H1 (cell line): ENCODE measurements around the gene RNASEL. TPM values are rescaled to one million over a fixed set of nuclear protein-coding genes. Genes with fewer than 3 reads are reported as not detected.

Source experiments
- BACH1 ChIP-seq: IDR thresholded peaks from 2 replicates; pipeline ENCODE4 v1.6.1; 2012; ENCODE audit warnings: low read length, improper control_type of control experiment
- CHD1 ChIP-seq: IDR thresholded peaks from 2 replicates; pipeline ENCODE4 v1.6.1; 2012; ENCODE audit warnings: low read depth, low read length, improper control_type of control experiment
- SIRT6 ChIP-seq: IDR thresholded peaks from one replicate; pipeline ENCODE4 v1.7.1; 2012; ENCODE audit warnings: low read length, inconsistent platforms
- TAF7 ChIP-seq: optimal IDR thresholded peaks from 2 replicates; pipeline ENCODE3; 2011; ENCODE audit warnings: low read depth, mild to moderate bottlenecking, inconsistent platforms, low read length, moderate library complexity, borderline replicate concordance
- polyA plus RNA-seq, 7 experiments: library from polyadenylated mRNA; depleted of rRNA in 3 of 7; stranded (reverse) in 5 of 7; unstranded in 2 of 7; fragments of >200 nt in 5 of 7; fragments of 200-250 nt in 2 of 7; gene quantifications; 1 replicate in 5 of 7; 2 replicates in 1 of 7; 4 replicates in 1 of 7; pipeline versions ENCODE4 v1.2.1 to v1.2.3, GENCODE V29; 2011 to 2013; ENCODE audit warnings: missing spikeins in 2 of 7, mixed read lengths in 2 of 7
- total RNA-seq: library from RNA; stranded (reverse); fragmentation: NEBNext Ultra II Directional; extraction: Animal tissue kit (Norgen Biotek cat#: 25700); gene quantifications from 2 replicates; pipeline ENCODE4 v1.2.1, GENCODE V29; 2021
- TF ChIP-seq, protein P1 (sequence below): fragments of 300-600 bp; sonication (generic); IDR thresholded peaks from 2 replicates; pipeline ENCODE4 v1.7.1; 2012; ENCODE audit warnings: low read length, moderate library complexity, mild to moderate bottlenecking, inconsistent platforms; ENCODE audit not compliant: insufficient replicate concordance
- TF ChIP-seq, protein P2 (sequence below): IDR thresholded peaks from 2 replicates; pipeline ENCODE4 v1.6.1; 2011; ENCODE audit warnings: low read length, improper control_type of control experiment
- TF ChIP-seq, protein P3 (sequence below): IDR thresholded peaks from 2 replicates; pipeline ENCODE4 v1.6.1; 2012; ENCODE audit warnings: low read length, inconsistent platforms

The RNASEL gene
- total and polyA plus RNA-seq, 2 of the 8 experiments (the other 6 are each of a cell fraction or from before 2014, with no cell fraction given) = 0.39 to 0.78 TPM

DNA sequence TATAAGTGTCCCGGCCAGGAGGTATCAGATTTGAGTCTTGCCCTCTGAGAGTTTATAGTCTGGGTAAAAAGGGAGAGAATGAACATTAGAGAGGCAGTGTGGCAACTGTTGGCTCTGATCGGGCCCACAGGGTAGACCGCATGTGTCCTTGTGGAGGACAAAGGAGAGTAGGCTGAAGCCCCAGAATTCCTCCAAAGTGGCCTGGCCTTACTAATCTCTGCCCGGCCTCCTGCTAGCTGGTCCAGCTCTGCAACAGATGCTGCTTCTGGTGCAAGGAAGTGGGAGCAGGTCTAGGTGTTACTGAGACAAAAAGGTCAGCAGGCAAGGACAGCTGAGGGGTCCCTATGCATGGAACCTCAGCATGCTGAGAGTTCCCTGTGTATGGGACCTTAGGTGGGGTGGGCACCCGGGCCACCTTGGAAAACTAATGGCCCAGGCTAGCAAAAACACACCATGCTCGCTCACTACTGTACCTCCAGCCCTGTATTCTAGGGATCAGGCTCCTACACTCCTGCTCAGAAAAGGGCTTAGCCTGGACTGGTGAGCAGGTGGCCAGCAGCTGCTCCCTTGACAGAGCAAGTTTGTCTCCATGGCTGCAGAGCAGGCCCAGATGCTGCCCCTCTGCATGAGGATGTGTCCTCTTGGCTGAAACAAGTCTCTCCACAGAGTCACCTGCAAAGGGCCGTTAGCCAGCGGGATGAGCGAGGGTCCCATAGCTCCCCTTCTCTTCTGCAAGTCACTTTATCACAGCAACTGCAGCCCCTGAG lies 45.4 kb upstream of the RNASEL start (continued):
- TF ChIP-seq, protein P1, sequence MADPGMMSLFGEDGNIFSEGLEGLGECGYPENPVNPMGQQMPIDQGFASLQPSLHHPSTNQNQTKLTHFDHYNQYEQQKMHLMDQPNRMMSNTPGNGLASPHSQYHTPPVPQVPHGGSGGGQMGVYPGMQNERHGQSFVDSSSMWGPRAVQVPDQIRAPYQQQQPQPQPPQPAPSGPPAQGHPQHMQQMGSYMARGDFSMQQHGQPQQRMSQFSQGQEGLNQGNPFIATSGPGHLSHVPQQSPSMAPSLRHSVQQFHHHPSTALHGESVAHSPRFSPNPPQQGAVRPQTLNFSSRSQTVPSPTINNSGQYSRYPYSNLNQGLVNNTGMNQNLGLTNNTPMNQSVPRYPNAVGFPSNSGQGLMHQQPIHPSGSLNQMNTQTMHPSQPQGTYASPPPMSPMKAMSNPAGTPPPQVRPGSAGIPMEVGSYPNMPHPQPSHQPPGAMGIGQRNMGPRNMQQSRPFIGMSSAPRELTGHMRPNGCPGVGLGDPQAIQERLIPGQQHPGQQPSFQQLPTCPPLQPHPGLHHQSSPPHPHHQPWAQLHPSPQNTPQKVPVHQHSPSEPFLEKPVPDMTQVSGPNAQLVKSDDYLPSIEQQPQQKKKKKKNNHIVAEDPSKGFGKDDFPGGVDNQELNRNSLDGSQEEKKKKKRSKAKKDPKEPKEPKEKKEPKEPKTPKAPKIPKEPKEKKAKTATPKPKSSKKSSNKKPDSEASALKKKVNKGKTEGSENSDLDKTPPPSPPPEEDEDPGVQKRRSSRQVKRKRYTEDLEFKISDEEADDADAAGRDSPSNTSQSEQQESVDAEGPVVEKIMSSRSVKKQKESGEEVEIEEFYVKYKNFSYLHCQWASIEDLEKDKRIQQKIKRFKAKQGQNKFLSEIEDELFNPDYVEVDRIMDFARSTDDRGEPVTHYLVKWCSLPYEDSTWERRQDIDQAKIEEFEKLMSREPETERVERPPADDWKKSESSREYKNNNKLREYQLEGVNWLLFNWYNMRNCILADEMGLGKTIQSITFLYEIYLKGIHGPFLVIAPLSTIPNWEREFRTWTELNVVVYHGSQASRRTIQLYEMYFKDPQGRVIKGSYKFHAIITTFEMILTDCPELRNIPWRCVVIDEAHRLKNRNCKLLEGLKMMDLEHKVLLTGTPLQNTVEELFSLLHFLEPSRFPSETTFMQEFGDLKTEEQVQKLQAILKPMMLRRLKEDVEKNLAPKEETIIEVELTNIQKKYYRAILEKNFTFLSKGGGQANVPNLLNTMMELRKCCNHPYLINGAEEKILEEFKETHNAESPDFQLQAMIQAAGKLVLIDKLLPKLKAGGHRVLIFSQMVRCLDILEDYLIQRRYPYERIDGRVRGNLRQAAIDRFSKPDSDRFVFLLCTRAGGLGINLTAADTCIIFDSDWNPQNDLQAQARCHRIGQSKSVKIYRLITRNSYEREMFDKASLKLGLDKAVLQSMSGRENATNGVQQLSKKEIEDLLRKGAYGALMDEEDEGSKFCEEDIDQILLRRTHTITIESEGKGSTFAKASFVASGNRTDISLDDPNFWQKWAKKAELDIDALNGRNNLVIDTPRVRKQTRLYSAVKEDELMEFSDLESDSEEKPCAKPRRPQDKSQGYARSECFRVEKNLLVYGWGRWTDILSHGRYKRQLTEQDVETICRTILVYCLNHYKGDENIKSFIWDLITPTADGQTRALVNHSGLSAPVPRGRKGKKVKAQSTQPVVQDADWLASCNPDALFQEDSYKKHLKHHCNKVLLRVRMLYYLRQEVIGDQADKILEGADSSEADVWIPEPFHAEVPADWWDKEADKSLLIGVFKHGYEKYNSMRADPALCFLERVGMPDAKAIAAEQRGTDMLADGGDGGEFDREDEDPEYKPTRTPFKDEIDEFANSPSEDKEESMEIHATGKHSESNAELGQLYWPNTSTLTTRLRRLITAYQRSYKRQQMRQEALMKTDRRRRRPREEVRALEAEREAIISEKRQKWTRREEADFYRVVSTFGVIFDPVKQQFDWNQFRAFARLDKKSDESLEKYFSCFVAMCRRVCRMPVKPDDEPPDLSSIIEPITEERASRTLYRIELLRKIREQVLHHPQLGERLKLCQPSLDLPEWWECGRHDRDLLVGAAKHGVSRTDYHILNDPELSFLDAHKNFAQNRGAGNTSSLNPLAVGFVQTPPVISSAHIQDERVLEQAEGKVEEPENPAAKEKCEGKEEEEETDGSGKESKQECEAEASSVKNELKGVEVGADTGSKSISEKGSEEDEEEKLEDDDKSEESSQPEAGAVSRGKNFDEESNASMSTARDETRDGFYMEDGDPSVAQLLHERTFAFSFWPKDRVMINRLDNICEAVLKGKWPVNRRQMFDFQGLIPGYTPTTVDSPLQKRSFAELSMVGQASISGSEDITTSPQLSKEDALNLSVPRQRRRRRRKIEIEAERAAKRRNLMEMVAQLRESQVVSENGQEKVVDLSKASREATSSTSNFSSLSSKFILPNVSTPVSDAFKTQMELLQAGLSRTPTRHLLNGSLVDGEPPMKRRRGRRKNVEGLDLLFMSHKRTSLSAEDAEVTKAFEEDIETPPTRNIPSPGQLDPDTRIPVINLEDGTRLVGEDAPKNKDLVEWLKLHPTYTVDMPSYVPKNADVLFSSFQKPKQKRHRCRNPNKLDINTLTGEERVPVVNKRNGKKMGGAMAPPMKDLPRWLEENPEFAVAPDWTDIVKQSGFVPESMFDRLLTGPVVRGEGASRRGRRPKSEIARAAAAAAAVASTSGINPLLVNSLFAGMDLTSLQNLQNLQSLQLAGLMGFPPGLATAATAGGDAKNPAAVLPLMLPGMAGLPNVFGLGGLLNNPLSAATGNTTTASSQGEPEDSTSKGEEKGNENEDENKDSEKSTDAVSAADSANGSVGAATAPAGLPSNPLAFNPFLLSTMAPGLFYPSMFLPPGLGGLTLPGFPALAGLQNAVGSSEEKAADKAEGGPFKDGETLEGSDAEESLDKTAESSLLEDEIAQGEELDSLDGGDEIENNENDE = no peak
- no peak for TF ChIP-seq CHD1
- TF ChIP-seq, protein P2, sequence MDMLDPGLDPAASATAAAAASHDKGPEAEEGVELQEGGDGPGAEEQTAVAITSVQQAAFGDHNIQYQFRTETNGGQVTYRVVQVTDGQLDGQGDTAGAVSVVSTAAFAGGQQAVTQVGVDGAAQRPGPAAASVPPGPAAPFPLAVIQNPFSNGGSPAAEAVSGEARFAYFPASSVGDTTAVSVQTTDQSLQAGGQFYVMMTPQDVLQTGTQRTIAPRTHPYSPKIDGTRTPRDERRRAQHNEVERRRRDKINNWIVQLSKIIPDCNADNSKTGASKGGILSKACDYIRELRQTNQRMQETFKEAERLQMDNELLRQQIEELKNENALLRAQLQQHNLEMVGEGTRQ = no peak
- TF ChIP-seq, protein P3, sequence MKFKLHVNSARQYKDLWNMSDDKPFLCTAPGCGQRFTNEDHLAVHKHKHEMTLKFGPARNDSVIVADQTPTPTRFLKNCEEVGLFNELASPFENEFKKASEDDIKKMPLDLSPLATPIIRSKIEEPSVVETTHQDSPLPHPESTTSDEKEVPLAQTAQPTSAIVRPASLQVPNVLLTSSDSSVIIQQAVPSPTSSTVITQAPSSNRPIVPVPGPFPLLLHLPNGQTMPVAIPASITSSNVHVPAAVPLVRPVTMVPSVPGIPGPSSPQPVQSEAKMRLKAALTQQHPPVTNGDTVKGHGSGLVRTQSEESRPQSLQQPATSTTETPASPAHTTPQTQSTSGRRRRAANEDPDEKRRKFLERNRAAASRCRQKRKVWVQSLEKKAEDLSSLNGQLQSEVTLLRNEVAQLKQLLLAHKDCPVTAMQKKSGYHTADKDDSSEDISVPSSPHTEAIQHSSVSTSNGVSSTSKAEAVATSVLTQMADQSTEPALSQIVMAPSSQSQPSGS = no peak
- no peak for TF ChIP-seq TAF7
- TF ChIP-seq BACH1 = no peak
- no peak for TF ChIP-seq SIRT6
